OCI-LY3 (cell line): ENCODE results near the gene GALNT16.
A peak's percentile ranks its signal among the peaks of the same experiment; 100 is the strongest.

Experiments used
- H2AFZ ChIP-seq: fragments of 200-600, 300-600 bp; shearing (Covaris generic); 2 replicates; pipeline ENCODE4 v1.6.0; 2014; ENCODE audit warnings: antibody characterized with exemption, low read depth, low read length
- H3K27ac ChIP-seq: fragments of 200-600, 300-600 bp; sonication (generic); 2 replicates; pipeline ENCODE4 v1.5.1; 2014; ENCODE audit warnings: mild to moderate bottlenecking, low read length, moderate library complexity, mixed read lengths
- H3K27me3 ChIP-seq: fragments of 200-600, 300-600 bp; sonication (generic); 2 replicates; pipeline ENCODE4 v1.6.1; 2014; ENCODE audit warnings: low read depth, low read length, mixed read lengths
- H3K36me3 ChIP-seq: fragments of 200-600, 300-600 bp; sonication (generic); replicated peaks from 2 replicates; pipeline ENCODE3; 2014; ENCODE audit warnings: low read depth, low read length, mixed read lengths
- H3K4me1 ChIP-seq: fragments of 300-600, 200-600 bp; sonication (generic); 2 replicates; pipeline ENCODE4 v1.6.1; 2014; ENCODE audit warnings: low read length, mixed read lengths
- H3K4me2 ChIP-seq: fragments of 200-600, 300-600 bp; sonication (generic); 2 replicates; pipeline ENCODE4 v1.6.1; 2014; ENCODE audit warnings: low read length, mixed read lengths
- H3K4me3 ChIP-seq: fragments of 300-600, 200-600 bp; sonication (generic); 2 replicates; pipeline ENCODE4 v1.5.1; 2014; ENCODE audit warnings: antibody characterized with exemption, mild to moderate bottlenecking, low read length, moderate library complexity
- H3K79me2 ChIP-seq: fragments of 300-600, 200-600 bp; shearing (Covaris generic); 2 replicates; pipeline ENCODE4 v1.6.1; 2014; ENCODE audit warnings: mild to moderate bottlenecking, low read length, mixed read lengths
- H3K9ac ChIP-seq: fragments of 300-600, 200-600 bp; shearing (Covaris generic); 2 replicates; pipeline ENCODE4 v1.6.0; 2014; ENCODE audit warnings: mild to moderate bottlenecking, low read length, moderate library complexity
- H3K9me3 ChIP-seq: fragments of 200-600, 300-600 bp; shearing (Covaris generic); 2 replicates; pipeline ENCODE4 v1.6.1; 2014; ENCODE audit warnings: low read length, mixed read lengths; ENCODE audit not compliant: insufficient read depth
- H4K20me1 ChIP-seq: fragments of 200-600, 300-600 bp; sonication (generic); 2 replicates; pipeline ENCODE4 v1.6.1; 2016; ENCODE audit warnings: low read length, mixed read lengths; ENCODE audit not compliant: insufficient read depth
- EZH2phosphoT487 ChIP-seq: fragments of 200-600 bp; shearing (Covaris generic); IDR thresholded peaks from 2 replicates; pipeline ENCODE4 v1.6.1; 2018; ENCODE audit warnings: antibody characterized with exemption, mixed run types, low read depth
- TF ChIP-seq, protein P1 (sequence below): fragments of 200-600, 300-600 bp; sonication (generic); IDR thresholded peaks from 2 replicates; pipeline ENCODE4 v1.5.1; 2014; ENCODE audit warnings: antibody characterized with exemption, low read length, low read depth

GALNT16 gene

GRCh38 chr14:69244946-69245345 is 15.0 kb upstream of the GALNT16 start:
- H3K4me3 ChIP-seq: no peak overlapping the region
- no peaks in the 10 kb centered on the region for H3K9me3 ChIP-seq
- H3K79me2 ChIP-seq: no peaks in the 10 kb centered on the region
- H3K9ac ChIP-seq: no peak overlapping the region
- H3K36me3 ChIP-seq: no peaks in the 10 kb centered on the region
- H3K27me3 ChIP-seq: no peaks in the 10 kb centered on the region
- TF ChIP-seq, protein P1, sequence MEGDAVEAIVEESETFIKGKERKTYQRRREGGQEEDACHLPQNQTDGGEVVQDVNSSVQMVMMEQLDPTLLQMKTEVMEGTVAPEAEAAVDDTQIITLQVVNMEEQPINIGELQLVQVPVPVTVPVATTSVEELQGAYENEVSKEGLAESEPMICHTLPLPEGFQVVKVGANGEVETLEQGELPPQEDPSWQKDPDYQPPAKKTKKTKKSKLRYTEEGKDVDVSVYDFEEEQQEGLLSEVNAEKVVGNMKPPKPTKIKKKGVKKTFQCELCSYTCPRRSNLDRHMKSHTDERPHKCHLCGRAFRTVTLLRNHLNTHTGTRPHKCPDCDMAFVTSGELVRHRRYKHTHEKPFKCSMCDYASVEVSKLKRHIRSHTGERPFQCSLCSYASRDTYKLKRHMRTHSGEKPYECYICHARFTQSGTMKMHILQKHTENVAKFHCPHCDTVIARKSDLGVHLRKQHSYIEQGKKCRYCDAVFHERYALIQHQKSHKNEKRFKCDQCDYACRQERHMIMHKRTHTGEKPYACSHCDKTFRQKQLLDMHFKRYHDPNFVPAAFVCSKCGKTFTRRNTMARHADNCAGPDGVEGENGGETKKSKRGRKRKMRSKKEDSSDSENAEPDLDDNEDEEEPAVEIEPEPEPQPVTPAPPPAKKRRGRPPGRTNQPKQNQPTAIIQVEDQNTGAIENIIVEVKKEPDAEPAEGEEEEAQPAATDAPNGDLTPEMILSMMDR: no peak
- TF ChIP-seq EZH2phosphoT487: no peak
- H2AFZ ChIP-seq: no peak overlapping the region
- no peak overlapping the region for H3K4me2 ChIP-seq
- peaks cover 6% of the 10 kb centered on the region for H3K4me1 ChIP-seq
- no peak overlapping the region for H3K27ac ChIP-seq
- no peaks in the 10 kb centered on the region for H4K20me1 ChIP-seq

DNA sequence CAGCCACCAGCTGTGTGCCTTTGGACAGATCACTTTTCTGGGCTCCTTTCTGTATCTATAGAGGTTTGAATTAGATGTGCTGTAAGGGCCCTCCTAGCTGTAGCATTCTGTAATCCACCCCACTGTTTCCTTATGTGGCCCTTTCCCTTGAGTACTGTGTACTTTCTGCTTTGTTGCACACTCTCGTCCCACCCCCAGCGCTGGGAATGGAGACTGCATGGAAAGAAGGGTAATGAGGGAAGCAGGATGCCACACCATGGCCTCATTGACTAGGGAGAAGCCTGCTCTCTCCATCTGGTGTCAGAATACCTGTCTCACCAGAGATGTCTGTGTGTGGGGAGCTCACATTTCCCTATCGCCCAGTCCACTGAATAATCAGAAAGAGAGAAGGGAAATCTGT is 13.6 kb upstream of the GALNT16 start:
- Histone ChIP-seq H3K36me3 (no peaks in the 10 kb centered on the region), H3K4me2 (no peak overlapping the region), H3K9ac (no peak overlapping the region), H3K27ac (no peak overlapping the region), H3K79me2 (no peaks in the 10 kb centered on the region), H3K9me3 (no peaks in the 10 kb centered on the region), H2AFZ (no peak overlapping the region), H4K20me1 (no peaks in the 10 kb centered on the region), H3K27me3 (no peaks in the 10 kb centered on the region), H3K4me1 (peaks cover 6% of the 10 kb centered on the region), H3K4me3 (no peak overlapping the region)
- TF ChIP-seq EZH2phosphoT487: no peak
- TF ChIP-seq, protein P1: no peak

DNA sequence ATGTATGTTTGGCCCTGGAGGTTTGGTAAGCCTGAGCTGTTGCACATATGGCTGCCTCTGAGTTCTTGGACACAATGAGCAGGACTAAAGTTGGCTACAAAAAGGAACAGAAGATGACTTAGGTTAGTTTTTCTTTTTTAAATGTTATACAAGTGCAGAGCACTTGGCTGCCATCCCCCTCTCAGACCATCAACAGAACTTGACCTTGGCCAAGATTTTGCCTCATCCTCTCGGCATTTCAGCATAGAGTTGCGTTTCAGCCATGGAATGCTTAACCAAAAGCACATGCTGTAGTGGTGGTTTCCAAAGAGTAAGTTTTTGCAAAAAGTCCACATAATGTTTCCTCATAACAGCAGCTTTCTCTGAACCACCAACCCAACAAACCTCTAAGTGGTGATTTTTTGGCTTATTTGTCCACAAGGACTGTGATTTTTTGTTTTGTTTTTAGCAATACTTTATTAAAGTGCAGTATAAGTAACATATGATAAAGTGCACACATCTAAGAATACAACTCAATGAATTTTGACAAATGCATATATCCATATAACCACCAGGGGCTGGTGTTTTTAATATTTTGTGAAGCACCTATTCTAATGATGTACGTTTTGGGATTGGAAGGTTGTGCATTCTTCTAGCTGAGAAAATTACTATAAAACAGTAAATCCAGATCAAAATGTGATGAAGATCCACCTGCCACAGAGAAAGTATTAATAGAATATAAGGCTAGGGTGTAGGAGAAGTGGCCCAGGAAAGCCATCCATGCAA is 12.1 kb upstream of the GALNT16 start:
- H3K4me1 ChIP-seq: peaks cover 6% of the 10 kb centered on the region
- H3K79me2 ChIP-seq: no peaks in the 10 kb centered on the region
- no peak for TF ChIP-seq EZH2phosphoT487
- TF ChIP-seq, protein P1: peak; percentile 49
- H4K20me1 ChIP-seq: no peaks in the 10 kb centered on the region
- H3K4me3 ChIP-seq: no peak overlapping the region
- H3K4me2 ChIP-seq: no peak overlapping the region
- H3K36me3 ChIP-seq: no peaks in the 10 kb centered on the region
- H3K27me3 ChIP-seq: no peaks in the 10 kb centered on the region
- no peak overlapping the region for H3K9ac ChIP-seq
- no peak overlapping the region for H3K27ac ChIP-seq
- H2AFZ ChIP-seq: no peak overlapping the region
- no peaks in the 10 kb centered on the region for H3K9me3 ChIP-seq

GRCh38 chr14:69249603-69250002 is 10.4 kb upstream of the GALNT16 start:
- no peaks in the 10 kb centered on the region for H3K79me2 ChIP-seq
- H3K27ac ChIP-seq: no peak overlapping the region
- TF ChIP-seq, protein P1: no peak
- TF ChIP-seq EZH2phosphoT487: no peak
- H4K20me1 ChIP-seq: no peaks in the 10 kb centered on the region
- H3K27me3 ChIP-seq: no peaks in the 10 kb centered on the region
- H3K4me3 ChIP-seq: no peak overlapping the region
- no peaks in the 10 kb centered on the region for H3K36me3 ChIP-seq
- 0 out of 2 replicates have a peak, but pooled peaks cover 2% of the 10 kb centered on the region for H3K4me1 ChIP-seq
- no peak overlapping the region for H3K4me2 ChIP-seq
- no peak overlapping the region for H2AFZ ChIP-seq
- no peaks in the 10 kb centered on the region for H3K9me3 ChIP-seq
- H3K9ac ChIP-seq: no peak overlapping the region
